Fibroblast of villous mesenchyme (primary cell): ENCODE results near the gene QARS1. TPM values are rescaled to one million over a fixed set of nuclear protein-coding genes. Genes with fewer than 3 reads are reported as not detected.

Source experiments
- DNase-seq: peaks from one replicate; pipeline ENCODE4 v3.0.0-alpha.2; 2010; ENCODE audit warnings: low read depth
- H3K4me3 ChIP-seq: 2 replicates; pipeline ENCODE4 v1.5.1; 2011; ENCODE audit warnings: low read depth, mild to moderate bottlenecking, low read length
- CTCF ChIP-seq: IDR thresholded peaks from 2 replicates; pipeline ENCODE4 v1.5.1; 2012; ENCODE audit warnings: low read depth, mild to moderate bottlenecking, low read length; ENCODE audit not compliant: insufficient read depth
- total RNA-seq: library from RNA; depleted of rRNA; stranded (reverse); fragments of >200 nt; gene quantifications from 2 replicates; pipeline ENCODE4 v1.2.3, GENCODE V29; 2012

Gene QARS1
- total RNA-seq, 1 donor, result 215 TPM

GRCh38 chr3:49134471-49135265 lies 30.1 kb upstream of the QARS1 start:
- H3K4me3 ChIP-seq, result no peak overlapping the region
- TF ChIP-seq CTCF, result no peak
- no peak for DNase-seq

GRCh38 chr3:49133226-49133951 lies 28.8 kb upstream of the QARS1 start:
- DNase-seq, result peak; percentile 90
- TF ChIP-seq CTCF, result no peak
- peak overlapping the region; percentile 63 for H3K4me3 ChIP-seq

- TF ChIP-seq CTCF, result peak; percentile 18
- peak; percentile 86 for DNase-seq
- peak within 1 kb of the TSS; percentile 63 for H3K4me3 ChIP-seq
Measured at GRCh38 chr3:49132437-49133225, 28.1 kb upstream of the QARS1 start, which contains the start of gene LAMB2. LAMB2 (minus strand) TSS chr3:49133050; CDS start chr3:49132867, 183 bp downstream.

- DNase-seq, result no peak
- peak overlapping the region; percentile 63 for H3K4me3 ChIP-seq
Measured at GRCh38 chr3:49132073-49132436, 27.5 kb upstream of the QARS1 start.

GRCh38 chr3:49131576-49131975 lies 27.0 kb upstream of the QARS1 start:
- no peak for TF ChIP-seq CTCF
- peak overlapping the region; percentile 63 for H3K4me3 ChIP-seq
- DNase-seq, result no peak

More at GRCh38 chr3:49132073-49132436, 27.5 kb upstream of the QARS1 start:
- no peak for TF ChIP-seq CTCF

GRCh38 chr3:49131040-49131439 lies 26.5 kb upstream of the QARS1 start:
- no peak overlapping the region for H3K4me3 ChIP-seq

More at GRCh38 chr3:49131040-49131439, 26.5 kb upstream of the QARS1 start:
- TF ChIP-seq CTCF, result no peak
- no peak for DNase-seq
